GM18520 (cell line): Measurements from ENCODE around the gene GCK.

ENCODE experiments used
- ATAC-seq: cut with Tn5 transposase; IDR thresholded peaks from one replicate; pipeline ENCODE4 v1.9.1; 2021; ENCODE audit not compliant: unreplicated experiment

The GCK gene

GRCh38 chr7:44223362-44224079, 34.3 kb upstream of the GCK start:
- ATAC-seq, result no peak

- no peak for ATAC-seq
Observed at GRCh38 chr7:44222776-44223261, 33.6 kb upstream of the GCK start.

- no peak for ATAC-seq
Observed at GRCh38 chr7:44222074-44222473, 32.8 kb upstream of the GCK start.

- ATAC-seq, result no peak
Observed at GRCh38 chr7:44221231-44221791, 32.1 kb upstream of the GCK start.

GRCh38 chr7:44220358-44221112, 31.3 kb upstream of the GCK start:
- ATAC-seq, result no peak

DNA sequence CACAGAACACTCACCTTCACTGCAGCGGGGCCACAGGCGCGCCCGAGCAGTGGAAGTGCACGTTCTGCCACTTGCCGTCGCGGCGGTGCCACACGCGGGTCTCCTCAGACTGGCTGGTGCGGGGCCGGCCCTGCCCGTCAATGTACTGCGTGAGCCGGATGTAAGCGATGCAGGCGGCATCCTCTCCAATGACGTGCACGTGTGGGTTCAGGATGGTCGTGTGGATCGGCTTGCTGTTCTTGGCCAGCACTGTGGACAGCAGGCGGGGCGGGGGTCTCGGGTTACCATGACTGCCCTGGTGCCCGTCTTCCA, 30.8 kb upstream of the GCK start:
- ATAC-seq, result no peak

DNA sequence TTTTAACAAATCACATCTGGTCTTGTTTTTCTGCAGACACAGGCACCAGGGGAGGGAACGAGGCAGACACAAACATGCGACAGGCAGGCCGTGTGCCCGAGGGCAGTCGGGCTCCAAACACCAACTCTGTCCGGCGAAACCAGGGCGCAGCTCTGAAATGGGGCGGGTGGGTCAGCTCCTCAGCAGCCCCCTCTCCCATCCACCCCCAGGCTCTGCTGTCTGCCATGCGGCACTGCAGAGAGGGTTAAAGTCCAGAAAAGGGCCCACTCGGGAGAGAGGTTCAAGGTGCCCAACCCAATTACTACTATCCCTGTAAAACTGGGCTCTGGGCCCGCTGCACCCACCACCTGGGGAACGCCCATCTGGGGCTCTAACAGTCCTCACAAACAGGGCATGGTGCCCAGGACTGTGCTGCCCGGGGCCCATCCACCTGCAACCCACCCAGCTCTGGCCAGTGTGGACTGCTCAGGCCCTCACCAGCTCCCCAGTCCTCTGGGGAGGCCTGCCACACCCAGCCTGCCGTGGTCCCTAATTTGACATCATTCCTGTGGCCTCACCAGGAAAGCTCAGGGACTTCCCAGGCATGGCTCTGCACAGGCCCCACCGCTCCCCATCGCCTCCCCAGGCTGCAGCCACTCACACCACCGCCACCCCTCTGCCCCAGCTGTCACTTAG, 30.3 kb upstream of the GCK start:
- ATAC-seq, result no peak

DNA sequence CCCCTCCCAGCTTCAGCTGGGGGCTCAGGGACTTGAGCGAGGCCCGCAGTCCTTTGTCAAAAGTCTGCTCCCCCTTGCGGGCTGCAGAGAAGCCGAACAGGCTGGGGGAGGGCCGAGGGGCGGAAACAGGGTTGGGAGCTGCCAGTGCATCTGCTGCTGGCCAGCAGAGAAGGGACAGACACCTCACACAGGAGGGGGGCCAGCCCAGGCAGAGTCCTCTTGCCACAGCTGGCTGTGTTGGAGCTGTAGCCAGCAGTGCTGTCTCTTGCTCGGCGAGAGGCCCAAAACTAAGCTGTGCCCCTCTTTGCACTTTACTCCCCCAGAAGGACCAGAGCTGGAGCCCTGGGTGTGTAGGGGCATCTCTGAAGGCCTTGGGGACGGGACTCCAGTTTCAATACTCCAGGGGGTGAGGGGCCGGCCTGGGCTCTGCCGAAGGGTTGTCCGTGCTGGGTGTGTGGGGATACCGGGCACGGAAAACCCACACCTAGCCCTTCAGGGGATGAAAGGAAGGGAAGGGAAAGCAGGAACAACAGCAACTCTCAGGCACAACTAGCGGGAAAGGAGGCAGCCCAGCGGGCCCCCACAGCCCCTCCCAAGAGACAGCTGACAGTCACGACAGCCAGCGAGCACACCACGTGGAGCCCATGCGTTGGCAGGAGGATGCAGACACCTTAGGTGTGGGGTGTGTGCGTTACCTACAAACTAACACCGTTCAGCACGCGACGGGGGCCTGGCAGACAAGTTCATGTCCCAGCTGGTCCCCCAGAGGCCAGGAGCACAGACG, 29.4 kb upstream of the GCK start:
- no peak for ATAC-seq

GRCh38 chr7:44217852-44218402, 28.7 kb upstream of the GCK start:
- no peak for ATAC-seq

GRCh38 chr7:44217223-44217714, 28.0 kb upstream of the GCK start:
- no peak for ATAC-seq

- ATAC-seq, result no peak
Observed at GRCh38 chr7:44216521-44217222, 27.4 kb upstream of the GCK start.

GRCh38 chr7:44216019-44216418, 26.8 kb upstream of the GCK start:
- no peak for ATAC-seq

GRCh38 chr7:44215531-44215930, 26.3 kb upstream of the GCK start:
- no peak for ATAC-seq

DNA sequence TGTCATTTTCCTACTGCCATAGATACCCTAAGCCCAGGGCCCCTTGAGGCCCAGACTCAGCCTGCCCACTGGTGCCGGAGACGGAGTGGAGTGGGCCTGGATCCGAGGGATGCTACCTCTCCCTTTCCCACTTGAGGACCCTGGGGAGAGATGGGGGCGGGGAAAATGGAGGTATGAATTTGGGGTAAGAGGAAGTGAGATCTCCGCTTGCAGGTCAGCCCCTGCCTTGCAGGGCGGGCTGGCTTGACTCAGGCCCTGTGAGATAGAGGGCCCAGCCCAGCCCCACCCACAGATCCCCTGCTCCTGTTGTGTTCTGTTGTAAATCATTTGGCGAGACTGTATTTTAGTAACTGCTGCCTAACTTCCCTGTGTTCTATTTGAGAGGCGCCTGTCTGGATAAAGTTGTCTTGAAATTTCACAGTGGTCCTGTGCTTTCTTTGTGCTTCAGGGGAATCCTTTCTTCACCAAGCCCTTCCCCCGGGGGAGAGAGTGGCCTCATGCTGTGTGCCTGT, 24.7 kb upstream of the GCK start:
- ATAC-seq, result no peak

DNA sequence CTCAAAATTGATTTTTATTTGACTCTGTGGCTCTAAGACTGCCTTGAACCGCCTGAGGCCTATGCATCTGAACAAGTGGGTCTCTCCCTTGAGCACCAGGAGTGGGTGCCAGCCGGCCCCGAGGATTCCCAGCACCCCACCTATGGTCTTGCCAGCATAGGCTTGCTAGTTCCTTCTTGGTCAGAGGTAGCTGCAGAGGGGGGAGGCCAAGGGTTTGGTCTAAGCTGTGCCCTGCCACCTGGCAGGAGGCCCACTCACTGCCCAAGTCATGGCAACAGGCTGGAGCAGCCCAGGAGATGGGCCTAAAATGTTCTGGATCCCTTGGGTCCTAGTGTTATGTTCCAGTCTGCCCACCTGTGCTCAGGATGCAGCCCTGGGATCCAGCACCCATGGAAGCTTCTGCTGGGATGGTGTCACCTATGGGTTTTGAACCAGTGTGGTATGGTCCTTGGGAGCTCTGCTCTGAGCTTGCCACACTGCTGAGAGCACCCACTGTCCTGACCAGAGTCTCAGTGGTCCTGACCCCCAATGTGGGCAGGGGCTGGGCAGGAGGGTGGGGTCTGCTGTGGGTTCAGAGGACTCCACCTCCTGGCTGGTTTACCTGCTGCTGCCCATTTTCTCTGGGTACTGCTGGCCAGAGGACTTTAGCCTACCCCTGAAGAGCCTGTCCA, 24.1 kb upstream of the GCK start:
- ATAC-seq, result no peak

- ATAC-seq, result no peak
Observed at GRCh38 chr7:44212581-44213184, 23.4 kb upstream of the GCK start.

DNA sequence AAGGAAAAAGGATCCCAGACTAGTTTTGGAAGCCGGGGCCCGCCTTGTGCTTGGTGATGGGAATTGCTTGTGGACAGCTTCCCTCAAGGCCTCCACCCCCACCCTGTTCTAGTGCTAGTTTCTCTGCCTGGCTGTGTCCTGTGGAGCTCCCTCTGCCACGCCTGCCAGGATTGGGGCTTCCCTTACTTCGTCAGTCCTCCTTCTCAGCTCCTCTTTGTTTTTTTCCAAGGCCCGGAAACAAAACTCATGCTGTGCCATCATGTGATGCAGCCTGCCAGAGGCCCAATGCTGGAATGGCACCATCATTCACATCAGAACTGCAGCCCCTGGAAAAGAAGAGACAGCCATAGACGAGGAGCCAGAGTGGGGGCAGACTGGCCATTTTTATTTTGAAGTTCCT, 22.8 kb upstream of the GCK start:
- no peak for ATAC-seq

- no peak for ATAC-seq
Observed at GRCh38 chr7:44211126-44211675, 22.0 kb upstream of the GCK start.
